HepG2 (cell line): Measurements from ENCODE around the gene BAZ1A. TPM values are rescaled to one million over a fixed set of nuclear protein-coding genes. Genes with fewer than 3 reads are reported as not detected.

Experiments
- CREM ChIP-seq, 2 experiments: sonication (generic) in 1 of 2; formaldehyde crosslinking in 1 of 2; IDR thresholded peaks; 2 replicates each; pipeline versions ENCODE4 v1.4.0 to v1.6.1; 2016 to 2020; ENCODE audit warnings: antibody characterized with exemption in 1 of 2, mild to moderate bottlenecking in 1 of 2, missing genetic modification reagents in 1 of 2
- GLI4 ChIP-seq: sonication (generic); formaldehyde crosslinking; IDR thresholded peaks from 2 replicates; pipeline ENCODE4 v1.5.1; 2020; ENCODE audit warnings: missing genetic modification reagents, mild to moderate bottlenecking, moderate library complexity, borderline replicate concordance
- STAT6 ChIP-seq: sonication (generic); formaldehyde crosslinking; IDR thresholded peaks from 2 replicates; pipeline ENCODE4 v1.4.0; 2020; ENCODE audit warnings: missing genetic modification reagents, mild to moderate bottlenecking, borderline replicate concordance
- TSC22D2 ChIP-seq: sonication (generic); formaldehyde crosslinking; IDR thresholded peaks from 2 replicates; pipeline ENCODE4 v1.5.1; 2020; ENCODE audit warnings: missing genetic modification reagents, mild to moderate bottlenecking, borderline replicate concordance
- UBTF ChIP-seq: sonication (generic); formaldehyde crosslinking; IDR thresholded peaks from 2 replicates; pipeline ENCODE4 v1.4.0; 2020; ENCODE audit warnings: mild to moderate bottlenecking, missing genetic modification reagents
- ZNF124 ChIP-seq: sonication (generic); formaldehyde crosslinking; IDR thresholded peaks from 2 replicates; pipeline ENCODE4 v1.4.0; 2020; ENCODE audit warnings: missing genetic modification reagents
- polyA plus RNA-seq, 8 experiments: library from polyadenylated mRNA; depleted of rRNA in 3 of 8; stranded (reverse) in 7 of 8; unstranded in 1 of 8; fragments of >200 nt; fragmentation: Illumina TruSeq in 4 of 8; extraction: Trizol in 4 of 8; gene quantifications; 2 replicates each; pipeline versions ENCODE4 v1.2.1 to v1.2.3, GENCODE V29; 2011 to 2016; ENCODE audit warnings: low read depth in 4 of 8, missing spikeins in 1 of 8, mixed read lengths in 1 of 8; ENCODE audit not compliant: insufficient read depth in 1 of 8
- total RNA-seq, 5 experiments: library from RNA; depleted of rRNA; stranded (reverse); fragments of >200 nt; fragmentation: Illumina TruSeq; extraction: Trizol; gene quantifications; 2 replicates each; pipeline ENCODE4 v1.2.3, GENCODE V29; 2016; ENCODE audit warnings: low read depth in 1 of 5
- TF ChIP-seq, protein P1 (sequence below): sonication (generic); formaldehyde crosslinking; IDR thresholded peaks from 2 replicates; pipeline ENCODE4 v1.4.0; 2020; ENCODE audit warnings: missing genetic modification reagents
- TF ChIP-seq, protein P2 (sequence below): sonication (generic); formaldehyde crosslinking; IDR thresholded peaks from 2 replicates; pipeline ENCODE4 v1.4.0; 2020; ENCODE audit warnings: mild to moderate bottlenecking, missing genetic modification reagents, borderline replicate concordance

BAZ1A gene
- total and polyA plus RNA-seq, 2 of the 13 experiments (the other 11 are each of a cell fraction or from before 2014, with no cell fraction given), result 20.9 to 56.8 TPM

DNA sequence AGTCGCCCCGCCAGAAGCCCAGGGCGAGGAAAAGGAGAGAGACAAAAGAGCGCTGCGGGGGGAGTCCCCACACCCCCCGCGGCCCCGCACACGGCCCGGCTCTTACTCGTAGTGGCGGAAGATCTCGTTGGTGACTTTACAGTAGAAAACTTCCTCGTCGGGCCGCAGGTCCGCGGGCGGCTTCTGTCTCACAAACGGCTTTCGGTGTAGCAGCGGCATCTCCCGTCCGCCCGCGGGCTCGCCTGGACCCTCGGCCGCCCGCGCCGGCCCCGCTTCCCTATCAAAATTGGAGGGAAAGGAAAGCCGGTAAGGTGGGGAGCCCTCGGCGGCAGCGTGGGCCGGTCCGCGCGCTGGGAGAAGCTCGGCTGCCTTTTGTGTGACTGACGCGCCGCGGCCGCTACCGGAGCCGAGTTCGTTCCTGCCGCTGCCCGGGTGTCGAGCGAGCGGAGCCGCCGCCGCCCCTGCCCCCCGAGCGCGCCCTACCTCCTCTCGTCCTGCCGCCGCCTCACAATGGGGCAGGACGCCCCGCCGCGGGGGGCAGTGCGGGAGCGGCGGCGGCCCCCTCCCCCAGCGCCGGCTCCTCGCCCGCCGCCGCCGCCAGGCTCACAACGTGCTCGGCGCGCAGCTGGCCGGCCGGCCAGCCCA is 652 bp downstream of the BAZ1A start (continued):
- TF ChIP-seq, protein P1, sequence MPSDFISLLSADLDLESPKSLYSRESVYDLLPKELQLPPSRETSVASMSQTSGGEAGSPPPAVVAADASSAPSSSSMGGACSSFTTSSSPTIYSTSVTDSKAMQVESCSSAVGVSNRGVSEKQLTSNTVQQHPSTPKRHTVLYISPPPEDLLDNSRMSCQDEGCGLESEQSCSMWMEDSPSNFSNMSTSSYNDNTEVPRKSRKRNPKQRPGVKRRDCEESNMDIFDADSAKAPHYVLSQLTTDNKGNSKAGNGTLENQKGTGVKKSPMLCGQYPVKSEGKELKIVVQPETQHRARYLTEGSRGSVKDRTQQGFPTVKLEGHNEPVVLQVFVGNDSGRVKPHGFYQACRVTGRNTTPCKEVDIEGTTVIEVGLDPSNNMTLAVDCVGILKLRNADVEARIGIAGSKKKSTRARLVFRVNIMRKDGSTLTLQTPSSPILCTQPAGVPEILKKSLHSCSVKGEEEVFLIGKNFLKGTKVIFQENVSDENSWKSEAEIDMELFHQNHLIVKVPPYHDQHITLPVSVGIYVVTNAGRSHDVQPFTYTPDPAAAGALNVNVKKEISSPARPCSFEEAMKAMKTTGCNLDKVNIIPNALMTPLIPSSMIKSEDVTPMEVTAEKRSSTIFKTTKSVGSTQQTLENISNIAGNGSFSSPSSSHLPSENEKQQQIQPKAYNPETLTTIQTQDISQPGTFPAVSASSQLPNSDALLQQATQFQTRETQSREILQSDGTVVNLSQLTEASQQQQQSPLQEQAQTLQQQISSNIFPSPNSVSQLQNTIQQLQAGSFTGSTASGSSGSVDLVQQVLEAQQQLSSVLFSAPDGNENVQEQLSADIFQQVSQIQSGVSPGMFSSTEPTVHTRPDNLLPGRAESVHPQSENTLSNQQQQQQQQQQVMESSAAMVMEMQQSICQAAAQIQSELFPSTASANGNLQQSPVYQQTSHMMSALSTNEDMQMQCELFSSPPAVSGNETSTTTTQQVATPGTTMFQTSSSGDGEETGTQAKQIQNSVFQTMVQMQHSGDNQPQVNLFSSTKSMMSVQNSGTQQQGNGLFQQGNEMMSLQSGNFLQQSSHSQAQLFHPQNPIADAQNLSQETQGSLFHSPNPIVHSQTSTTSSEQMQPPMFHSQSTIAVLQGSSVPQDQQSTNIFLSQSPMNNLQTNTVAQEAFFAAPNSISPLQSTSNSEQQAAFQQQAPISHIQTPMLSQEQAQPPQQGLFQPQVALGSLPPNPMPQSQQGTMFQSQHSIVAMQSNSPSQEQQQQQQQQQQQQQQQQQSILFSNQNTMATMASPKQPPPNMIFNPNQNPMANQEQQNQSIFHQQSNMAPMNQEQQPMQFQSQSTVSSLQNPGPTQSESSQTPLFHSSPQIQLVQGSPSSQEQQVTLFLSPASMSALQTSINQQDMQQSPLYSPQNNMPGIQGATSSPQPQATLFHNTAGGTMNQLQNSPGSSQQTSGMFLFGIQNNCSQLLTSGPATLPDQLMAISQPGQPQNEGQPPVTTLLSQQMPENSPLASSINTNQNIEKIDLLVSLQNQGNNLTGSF, result peak; percentile 3; the same call in 1 of the 2 replicates
- TF ChIP-seq, protein P2, sequence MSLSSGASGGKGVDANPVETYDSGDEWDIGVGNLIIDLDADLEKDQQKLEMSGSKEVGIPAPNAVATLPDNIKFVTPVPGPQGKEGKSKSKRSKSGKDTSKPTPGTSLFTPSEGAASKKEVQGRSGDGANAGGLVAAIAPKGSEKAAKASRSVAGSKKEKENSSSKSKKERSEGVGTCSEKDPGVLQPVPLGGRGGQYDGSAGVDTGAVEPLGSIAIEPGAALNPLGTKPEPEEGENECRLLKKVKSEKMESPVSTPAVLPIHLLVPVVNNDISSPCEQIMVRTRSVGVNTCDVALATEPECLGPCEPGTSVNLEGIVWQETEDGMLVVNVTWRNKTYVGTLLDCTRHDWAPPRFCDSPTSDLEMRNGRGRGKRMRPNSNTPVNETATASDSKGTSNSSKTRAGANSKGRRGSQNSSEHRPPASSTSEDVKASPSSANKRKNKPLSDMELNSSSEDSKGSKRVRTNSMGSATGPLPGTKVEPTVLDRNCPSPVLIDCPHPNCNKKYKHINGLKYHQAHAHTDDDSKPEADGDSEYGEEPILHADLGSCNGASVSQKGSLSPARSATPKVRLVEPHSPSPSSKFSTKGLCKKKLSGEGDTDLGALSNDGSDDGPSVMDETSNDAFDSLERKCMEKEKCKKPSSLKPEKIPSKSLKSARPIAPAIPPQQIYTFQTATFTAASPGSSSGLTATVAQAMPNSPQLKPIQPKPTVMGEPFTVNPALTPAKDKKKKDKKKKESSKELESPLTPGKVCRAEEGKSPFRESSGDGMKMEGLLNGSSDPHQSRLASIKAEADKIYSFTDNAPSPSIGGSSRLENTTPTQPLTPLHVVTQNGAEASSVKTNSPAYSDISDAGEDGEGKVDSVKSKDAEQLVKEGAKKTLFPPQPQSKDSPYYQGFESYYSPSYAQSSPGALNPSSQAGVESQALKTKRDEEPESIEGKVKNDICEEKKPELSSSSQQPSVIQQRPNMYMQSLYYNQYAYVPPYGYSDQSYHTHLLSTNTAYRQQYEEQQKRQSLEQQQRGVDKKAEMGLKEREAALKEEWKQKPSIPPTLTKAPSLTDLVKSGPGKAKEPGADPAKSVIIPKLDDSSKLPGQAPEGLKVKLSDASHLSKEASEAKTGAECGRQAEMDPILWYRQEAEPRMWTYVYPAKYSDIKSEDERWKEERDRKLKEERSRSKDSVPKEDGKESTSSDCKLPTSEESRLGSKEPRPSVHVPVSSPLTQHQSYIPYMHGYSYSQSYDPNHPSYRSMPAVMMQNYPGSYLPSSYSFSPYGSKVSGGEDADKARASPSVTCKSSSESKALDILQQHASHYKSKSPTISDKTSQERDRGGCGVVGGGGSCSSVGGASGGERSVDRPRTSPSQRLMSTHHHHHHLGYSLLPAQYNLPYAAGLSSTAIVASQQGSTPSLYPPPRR (CRISPR knock-in tag), result peak; percentile 8; the same call in 1 of the 2 replicates
- TF ChIP-seq UBTF (CRISPR knock-in tag) (peak; percentile 6; the same call in 1 of the 2 replicates), STAT6 (CRISPR knock-in tag) (peak; percentile 89; the same call in 1 of the 2 replicates), TSC22D2 (CRISPR knock-in tag) (peak; percentile 35; the same call in 1 of the 2 replicates), GLI4 (CRISPR knock-in tag) (no peak), CREM (IDR thresholded peaks at IDR 0.05) (0 out of 2 replicates have a peak, but pooled peaks have one; percentile 1), CREM (CRISPR knock-in tag; IDR thresholded peaks at IDR 0.05) (no peak; the same call in 1 of the 2 replicates), ZNF124 (CRISPR knock-in tag) (no peak)
